HG03469 (cell line): ENCODE results near the gene CCDC126.
"Not testable (repeated sequence)": the region's sequence is repeated elsewhere in the genome, so short reads cannot be mapped to it uniquely, and the experiment has no call there.

Source experiments
- ATAC-seq: cut with Tn5 transposase; IDR thresholded peaks from one replicate; pipeline ENCODE4 v1.9.1; 2021; ENCODE audit warnings: mild to moderate bottlenecking, moderate library complexity, moderate number of reproducible peaks; ENCODE audit not compliant: unreplicated experiment

Gene CCDC126

GRCh38 chr7:23622506-23622925 lies 25.3 kb downstream of the CCDC126 start:
- ATAC-seq: no peak

GRCh38 chr7:23628370-23628769 lies 31.2 kb downstream of the CCDC126 start:
- ATAC-seq: no peak

- ATAC-seq: no peak
These were observed 36.2 kb downstream of the CCDC126 start for GRCh38 chr7:23633417-23633816.

- no peak for ATAC-seq
These were observed 48.6 kb downstream of the CCDC126 start for GRCh38 chr7:23645822-23646221.

- no peak for ATAC-seq
These were observed 56.8 kb downstream of the CCDC126 start for GRCh38 chr7:23653942-23654341.

- no peak for ATAC-seq
These were observed 57.3 kb downstream of the CCDC126 start for GRCh38 chr7:23654508-23654907.

- ATAC-seq: no peak
These were observed 58.3 kb downstream of the CCDC126 start for GRCh38 chr7:23655433-23655832.

- no peak for ATAC-seq
These were observed 61.7 kb downstream of the CCDC126 start for GRCh38 chr7:23658831-23659427.

GRCh38 chr7:23661385-23661784 lies 64.2 kb downstream of the CCDC126 start:
- no peak for ATAC-seq

- no peak for ATAC-seq
These were observed 65.2 kb downstream of the CCDC126 start for GRCh38 chr7:23662124-23662983.

- ATAC-seq: no peak
These were observed 65.8 kb downstream of the CCDC126 start for GRCh38 chr7:23662984-23663313.

- ATAC-seq: no peak
These were observed 66.9 kb downstream of the CCDC126 start for GRCh38 chr7:23664122-23664521.

- ATAC-seq: no peak
These were observed 74.9 kb downstream of the CCDC126 start for GRCh38 chr7:23672033-23672432.

GRCh38 chr7:23679898-23680413 lies 82.8 kb downstream of the CCDC126 start, which contains the start of gene FAM221A:
TSS of gene FAM221A (plus strand) at chr7:23680199. CDS start at chr7:23680219, 20 bp downstream.
- ATAC-seq: peak; percentile 96

- ATAC-seq: no peak
These were observed 83.5 kb downstream of the CCDC126 start for GRCh38 chr7:23680414-23681405.

- ATAC-seq: not testable (repeated sequence)
These were observed 86.9 kb downstream of the CCDC126 start for GRCh38 chr7:23684041-23684440.

- no peak for ATAC-seq
These were observed 88.5 kb downstream of the CCDC126 start for GRCh38 chr7:23685731-23686130.

GRCh38 chr7:23687011-23687410 lies 89.8 kb downstream of the CCDC126 start:
- ATAC-seq: no peak

- no peak for ATAC-seq
These were observed 92.0 kb downstream of the CCDC126 start for GRCh38 chr7:23689165-23689564.

GRCh38 chr7:23691320-23691719 lies 94.1 kb downstream of the CCDC126 start:
- no peak for ATAC-seq

GRCh38 chr7:23693224-23693623 lies 96.0 kb downstream of the CCDC126 start:
- no peak for ATAC-seq
